GM19328 (cell line): ENCODE measurements around the gene HPS4.
"Not testable (repeated sequence)": the region's sequence is repeated elsewhere in the genome, so short reads cannot be mapped to it uniquely, and the experiment has no call there.

Experiments
- ATAC-seq: cut with Tn5 transposase; IDR thresholded peaks from one replicate; pipeline ENCODE4 v1.9.1; 2021; ENCODE audit warnings: mild to moderate bottlenecking, moderate library complexity; ENCODE audit not compliant: unreplicated experiment

The HPS4 gene

GRCh38 chr22:26444777-26445176 lies 38.8 kb downstream of the HPS4 start:
- no peak for ATAC-seq

- no peak for ATAC-seq
Measured at GRCh38 chr22:26443901-26444690, 39.5 kb downstream of the HPS4 start.

GRCh38 chr22:26442086-26442756 lies 41.4 kb downstream of the HPS4 start:
- no peak for ATAC-seq

- no peak for ATAC-seq
Measured at GRCh38 chr22:26439559-26439958, 44.0 kb downstream of the HPS4 start.

GRCh38 chr22:26438776-26439175 lies 44.8 kb downstream of the HPS4 start:
- ATAC-seq: not testable (repeated sequence)

- no peak for ATAC-seq
Measured at GRCh38 chr22:26437694-26438392, 45.7 kb downstream of the HPS4 start.

- no peak for ATAC-seq
Measured at GRCh38 chr22:26436903-26437515, 46.6 kb downstream of the HPS4 start.

- no peak for ATAC-seq
Measured at GRCh38 chr22:26435327-26436093, 48.1 kb downstream of the HPS4 start.

GRCh38 chr22:26433805-26434204 lies 49.8 kb downstream of the HPS4 start:
- ATAC-seq: no peak

- ATAC-seq: no peak
Measured at GRCh38 chr22:26432619-26433311, 50.8 kb downstream of the HPS4 start.

- ATAC-seq: no peak
Measured at GRCh38 chr22:26431261-26431995, 52.2 kb downstream of the HPS4 start.

GRCh38 chr22:26430600-26430999 lies 53.0 kb downstream of the HPS4 start:
- no peak for ATAC-seq

GRCh38 chr22:26429458-26430286 lies 53.9 kb downstream of the HPS4 start:
- ATAC-seq: peak; percentile 11

GRCh38 chr22:26428515-26429457 lies 54.8 kb downstream of the HPS4 start, which contains the start of gene ASPHD2:
Gene ASPHD2, plus strand, starts transcription at chr22:26429260. Its CDS starts 4,356 bp downstream, at chr22:26433616.
- ATAC-seq: peak; percentile 60

- no peak for ATAC-seq
Measured at GRCh38 chr22:26426924-26427323, 56.7 kb downstream of the HPS4 start.

GRCh38 chr22:26418620-26419019 lies 65.0 kb downstream of the HPS4 start:
- ATAC-seq: no peak

GRCh38 chr22:26417406-26417805 lies 66.2 kb downstream of the HPS4 start:
- no peak for ATAC-seq
